ENCODE results near the gene TSPAN18. TPM values are rescaled to one million over a fixed set of nuclear protein-coding genes. Genes with fewer than 3 reads are reported as not detected.

The TSPAN18 gene
- total and polyA plus RNA-seq, 3 donors from 2014 or later, result 2.1 to 11.1 (median 5.0) TPM

DNA sequence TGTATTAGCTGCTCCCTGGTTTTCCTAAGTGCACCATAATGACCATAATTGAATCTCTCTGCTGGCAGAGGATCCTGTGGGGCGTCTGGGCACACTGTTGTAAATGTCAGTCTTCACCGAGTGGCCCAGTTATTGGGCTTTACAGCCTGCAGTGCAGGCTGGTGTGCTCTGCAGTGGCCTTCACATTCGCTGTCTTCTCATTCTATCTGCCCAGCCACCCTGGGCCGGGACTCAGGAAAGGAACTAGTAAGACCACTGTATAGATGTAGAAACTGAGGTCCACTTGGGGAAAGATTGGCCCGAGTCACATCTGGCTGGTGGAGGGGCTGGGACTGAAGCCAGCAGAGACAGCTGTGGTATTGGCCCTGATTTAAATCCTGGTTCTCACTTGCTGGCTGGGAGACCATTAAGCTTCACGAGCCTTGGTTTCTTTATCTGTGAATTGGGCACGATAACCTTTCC is 49.3 kb downstream of the TSPAN18 start:
- peaks cover 19% of the 10 kb centered on the region for H3K4me1 ChIP-seq
- DNase-seq, result no peak
- H3K4me3 ChIP-seq, result no peak overlapping the region
- TF ChIP-seq POLR2A (IDR thresholded peaks at IDR 0.05), result no peak
- TF ChIP-seq, protein P1, sequence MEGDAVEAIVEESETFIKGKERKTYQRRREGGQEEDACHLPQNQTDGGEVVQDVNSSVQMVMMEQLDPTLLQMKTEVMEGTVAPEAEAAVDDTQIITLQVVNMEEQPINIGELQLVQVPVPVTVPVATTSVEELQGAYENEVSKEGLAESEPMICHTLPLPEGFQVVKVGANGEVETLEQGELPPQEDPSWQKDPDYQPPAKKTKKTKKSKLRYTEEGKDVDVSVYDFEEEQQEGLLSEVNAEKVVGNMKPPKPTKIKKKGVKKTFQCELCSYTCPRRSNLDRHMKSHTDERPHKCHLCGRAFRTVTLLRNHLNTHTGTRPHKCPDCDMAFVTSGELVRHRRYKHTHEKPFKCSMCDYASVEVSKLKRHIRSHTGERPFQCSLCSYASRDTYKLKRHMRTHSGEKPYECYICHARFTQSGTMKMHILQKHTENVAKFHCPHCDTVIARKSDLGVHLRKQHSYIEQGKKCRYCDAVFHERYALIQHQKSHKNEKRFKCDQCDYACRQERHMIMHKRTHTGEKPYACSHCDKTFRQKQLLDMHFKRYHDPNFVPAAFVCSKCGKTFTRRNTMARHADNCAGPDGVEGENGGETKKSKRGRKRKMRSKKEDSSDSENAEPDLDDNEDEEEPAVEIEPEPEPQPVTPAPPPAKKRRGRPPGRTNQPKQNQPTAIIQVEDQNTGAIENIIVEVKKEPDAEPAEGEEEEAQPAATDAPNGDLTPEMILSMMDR (IDR thresholded peaks at IDR 0.05), result no peak
- no peaks in the 10 kb centered on the region for H3K27me3 ChIP-seq
- no peak overlapping the region for H3K27ac ChIP-seq
- WGBS, 2 donors, result 70 to 72% methylated on average over 7 of the region's 7 CpGs
- no peaks in the 10 kb centered on the region for H3K36me3 ChIP-seq (ENCODE audit: low read depth, missing control alignments)
- intact Hi-C loops (cut with DNase I; ENCODE audit: low total_unique reads), result no loop called here
- no peaks in the 10 kb centered on the region for H3K9me3 ChIP-seq

DNA sequence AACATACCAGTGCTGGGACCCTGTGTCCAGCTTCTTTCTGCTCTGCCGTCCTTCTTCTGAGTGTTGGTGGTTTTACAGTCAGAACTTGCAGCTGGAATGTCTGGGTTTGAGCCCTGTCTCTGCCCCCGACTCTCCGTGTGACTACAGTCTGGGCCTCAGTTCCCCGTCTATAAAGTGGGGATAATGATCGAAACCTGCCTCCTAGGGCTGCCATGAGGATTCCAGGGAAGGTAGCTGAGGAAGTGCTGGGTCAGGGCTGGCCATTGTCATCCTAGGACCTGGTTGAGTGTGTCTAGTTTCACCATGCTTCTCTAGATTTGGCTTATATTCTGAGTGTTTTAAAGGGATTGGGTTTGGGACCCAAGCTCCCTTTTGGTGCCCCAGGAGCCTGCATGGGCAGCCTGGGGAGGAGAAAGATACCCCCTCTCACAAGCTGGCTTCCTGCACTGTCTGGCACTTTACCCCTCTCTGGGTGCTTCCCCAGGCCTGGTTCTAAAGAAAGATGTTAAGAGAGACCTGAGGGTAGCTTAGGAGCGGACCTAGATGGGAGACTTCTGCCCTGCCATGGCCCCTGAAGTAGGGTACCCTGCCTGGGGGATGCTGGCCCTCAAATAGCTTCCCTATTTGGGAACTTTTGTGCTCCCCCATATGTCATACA is 49.9 kb downstream of the TSPAN18 start:
- intact Hi-C loops (cut with DNase I; ENCODE audit: low total_unique reads), result no loop called here
- H3K4me3 ChIP-seq, result no peak overlapping the region
- no peaks in the 10 kb centered on the region for H3K9me3 ChIP-seq
- DNase-seq, result no peak
- H3K36me3 ChIP-seq (ENCODE audit: low read depth, missing control alignments), result no peaks in the 10 kb centered on the region
- H3K4me1 ChIP-seq, result peaks cover 24% of the 10 kb centered on the region
- TF ChIP-seq, protein P1 (IDR thresholded peaks at IDR 0.05), result no peak
- TF ChIP-seq POLR2A (IDR thresholded peaks at IDR 0.05), result no peak
- no peaks in the 10 kb centered on the region for H3K27me3 ChIP-seq
- WGBS, 2 donors, result 88 to 89% methylated on average over 6 of the region's 6 CpGs
- H3K27ac ChIP-seq, result no peak overlapping the region

DNA sequence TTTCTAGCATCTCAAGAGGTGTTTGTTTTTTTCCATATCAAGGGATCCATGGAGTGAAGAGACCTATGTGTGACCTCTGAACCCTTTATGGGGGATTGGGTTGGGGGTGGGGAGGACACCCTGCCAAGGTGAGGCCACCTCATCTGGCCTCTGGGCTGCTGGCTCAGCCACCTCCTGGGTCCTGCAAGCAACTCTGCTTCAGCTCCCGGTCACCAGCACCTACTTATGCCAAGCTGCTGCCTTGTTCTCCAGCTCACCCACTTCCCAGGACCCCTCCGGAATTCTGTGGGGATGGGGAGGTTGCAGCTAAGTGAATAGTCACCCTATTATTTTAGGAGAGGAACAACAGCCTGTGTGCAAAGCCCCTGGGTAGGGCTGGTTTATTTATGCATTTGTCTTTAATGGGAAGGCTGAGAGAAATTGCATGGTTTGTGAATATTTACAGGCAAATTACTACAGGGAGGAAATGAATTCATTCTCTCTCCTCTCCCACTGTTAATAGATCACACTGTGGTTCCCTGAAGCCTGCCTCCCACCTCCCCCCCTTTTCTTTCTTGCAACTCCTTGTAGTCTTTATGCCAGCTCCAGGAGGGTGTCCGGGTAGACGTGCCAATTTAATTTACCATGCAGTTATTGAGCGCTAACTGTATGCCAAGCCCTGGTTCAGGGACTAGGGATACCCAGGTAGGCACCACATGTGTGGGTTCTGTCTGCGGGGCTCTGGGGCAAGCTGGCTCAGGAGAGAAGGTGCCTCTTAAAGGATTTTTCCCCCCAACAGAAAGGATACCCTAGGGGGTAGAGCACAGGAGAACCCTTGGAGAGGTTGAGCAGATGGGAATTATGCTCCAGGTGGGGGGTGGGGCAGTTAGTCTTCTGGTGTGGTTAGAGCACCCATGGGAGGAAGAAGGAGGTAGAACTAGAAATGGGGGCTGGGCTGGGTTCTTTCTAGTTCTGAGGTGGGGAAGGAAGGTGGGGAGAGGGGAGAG is 50.7 kb downstream of the TSPAN18 start:
- no peaks in the 10 kb centered on the region for H3K9me3 ChIP-seq
- DNase-seq, result no peak
- H3K4me3 ChIP-seq, result no peak overlapping the region
- H3K27ac ChIP-seq, result no peak overlapping the region
- no peak for TF ChIP-seq POLR2A (IDR thresholded peaks at IDR 0.05)
- TF ChIP-seq, protein P1 (IDR thresholded peaks at IDR 0.05), result no peak
- 83 to 94% methylated on average over 6 of the region's 6 CpGs for WGBS, 2 donors
- H3K4me1 ChIP-seq, result peaks cover 24% of the 10 kb centered on the region
- intact Hi-C loops (cut with DNase I; ENCODE audit: low total_unique reads), result no loop called here
- H3K36me3 ChIP-seq (ENCODE audit: low read depth, missing control alignments), result no peaks in the 10 kb centered on the region
- no peaks in the 10 kb centered on the region for H3K27me3 ChIP-seq

DNA sequence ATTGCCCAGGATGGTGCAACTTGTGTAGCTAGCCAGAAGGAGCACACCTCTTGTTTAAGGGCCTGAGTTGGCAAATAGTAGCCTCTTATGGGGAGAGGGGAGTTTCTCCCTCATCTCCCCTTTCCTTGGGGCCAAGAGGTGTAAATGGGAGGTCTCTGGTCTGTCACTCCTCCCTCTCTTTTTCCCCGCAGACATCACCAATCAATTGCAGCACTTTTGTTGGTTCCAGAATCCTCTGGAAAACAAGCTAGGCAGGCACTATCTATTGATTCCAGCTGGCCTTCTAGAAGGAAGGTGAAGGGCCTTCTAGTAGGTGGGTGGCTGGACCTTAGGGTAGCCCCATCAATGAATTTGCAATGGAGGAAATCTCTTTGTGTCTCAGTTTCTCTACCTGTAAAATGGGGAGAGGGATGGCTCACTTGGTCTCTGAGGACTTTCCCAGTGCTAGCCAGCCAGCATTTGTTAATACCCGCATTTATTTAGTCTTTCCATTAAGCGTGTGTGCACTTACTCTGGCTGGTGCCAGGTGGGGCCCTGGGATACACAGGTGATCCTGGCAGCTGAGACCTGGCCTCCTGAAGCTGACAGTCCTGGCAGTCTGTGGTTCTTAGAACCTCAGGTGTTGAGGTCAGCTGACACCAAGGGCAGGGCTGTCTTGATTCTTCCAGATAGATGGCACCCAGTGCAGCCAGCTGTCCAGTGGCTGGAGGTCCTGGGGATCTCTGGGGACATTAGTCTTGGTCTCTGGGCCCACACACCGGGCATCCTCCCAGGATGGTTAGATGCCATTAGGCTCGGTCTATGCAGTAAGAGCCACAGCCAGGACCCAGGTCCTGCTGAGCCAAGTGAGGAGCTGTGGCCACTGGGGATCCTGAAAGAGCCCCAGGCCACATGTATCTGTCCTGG is 51.7 kb downstream of the TSPAN18 start:
- Histone ChIP-seq H3K27ac (no peak overlapping the region), H3K4me3 (no peak overlapping the region), H3K27me3 (no peaks in the 10 kb centered on the region), H3K4me1 (peaks cover 23% of the 10 kb centered on the region), H3K36me3 (ENCODE audit: low read depth, missing control alignments) (no peaks in the 10 kb centered on the region), H3K9me3 (no peaks in the 10 kb centered on the region)
- DNase-seq, result no peak
- 86 to 99% methylated on average over 3 to 5 of the region's 5 CpGs for WGBS, 2 donors
- TF ChIP-seq, protein P1 (IDR thresholded peaks at IDR 0.05), result no peak
- TF ChIP-seq POLR2A (IDR thresholded peaks at IDR 0.05), result no peak
- intact Hi-C loops (cut with DNase I; ENCODE audit: low total_unique reads), result no loop called here
